M059J (cell line): ENCODE measurements around the gene DHX32. TPM values are rescaled to one million over a fixed set of nuclear protein-coding genes. Genes with fewer than 3 reads are reported as not detected.
"Not testable (repeated sequence)": the region's sequence is repeated elsewhere in the genome, so short reads cannot be mapped to it uniquely, and the experiment has no call there.

Source experiments
- DNase-seq: peaks from one replicate; pipeline ENCODE4 v3.0.0-alpha.2; 2012; ENCODE audit warnings: low read depth
- total RNA-seq: library from RNA; depleted of rRNA; stranded (reverse); fragments of >200 nt; shearing (Covaris generic); gene quantifications from 2 replicates; pipeline ENCODE4 v1.2.3, GENCODE V29; 2014

The DHX32 gene
- total RNA-seq, 1 experiment from 2014 or later: 60.0 TPM

DNA sequence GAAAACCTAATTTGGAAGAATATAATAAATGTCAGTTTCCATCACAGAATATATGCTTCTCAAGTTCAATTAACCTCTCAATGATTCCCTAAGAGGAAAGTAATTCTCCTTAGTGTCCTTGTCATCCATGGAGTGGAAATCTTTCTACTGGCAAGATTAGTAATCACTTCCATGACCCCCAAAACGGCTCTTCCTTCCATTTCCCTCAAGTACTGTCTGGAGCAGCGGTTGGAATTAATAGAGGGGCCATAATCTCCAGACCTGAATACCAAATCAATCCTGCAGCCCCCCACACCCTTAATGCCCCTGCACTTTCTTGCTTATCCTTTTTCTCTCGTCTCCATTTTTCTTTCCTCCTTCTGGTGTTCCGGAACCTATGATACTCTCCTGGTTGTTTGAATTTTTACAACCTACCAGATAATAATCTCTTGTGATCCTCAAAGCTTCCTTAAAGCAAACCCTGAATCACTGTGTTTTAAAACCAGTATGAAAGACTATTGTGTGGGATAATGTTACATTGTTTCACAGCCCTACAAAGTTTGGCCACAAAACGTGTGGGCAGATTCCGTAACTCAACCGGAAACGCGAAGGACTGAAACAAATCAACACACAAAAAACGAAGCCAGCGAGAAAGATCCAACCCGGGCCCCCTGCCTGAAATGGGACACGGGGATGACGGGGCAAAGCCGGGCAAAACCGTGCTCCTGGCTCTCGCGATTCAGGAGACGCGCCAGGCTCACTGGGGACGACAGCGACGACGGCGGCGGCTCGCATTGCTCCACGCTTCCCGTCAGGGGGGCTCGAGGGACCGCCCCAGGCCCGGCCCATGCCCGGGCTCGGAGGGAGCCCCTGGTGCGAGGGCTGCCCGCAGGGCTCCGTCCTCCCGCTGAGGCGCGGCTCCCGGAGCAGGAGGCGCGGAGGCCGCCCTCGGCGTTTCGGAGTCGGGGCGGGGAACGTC lies 14.3 kb upstream of the DHX32 start:
- peak; percentile 84 for DNase-seq

DNA sequence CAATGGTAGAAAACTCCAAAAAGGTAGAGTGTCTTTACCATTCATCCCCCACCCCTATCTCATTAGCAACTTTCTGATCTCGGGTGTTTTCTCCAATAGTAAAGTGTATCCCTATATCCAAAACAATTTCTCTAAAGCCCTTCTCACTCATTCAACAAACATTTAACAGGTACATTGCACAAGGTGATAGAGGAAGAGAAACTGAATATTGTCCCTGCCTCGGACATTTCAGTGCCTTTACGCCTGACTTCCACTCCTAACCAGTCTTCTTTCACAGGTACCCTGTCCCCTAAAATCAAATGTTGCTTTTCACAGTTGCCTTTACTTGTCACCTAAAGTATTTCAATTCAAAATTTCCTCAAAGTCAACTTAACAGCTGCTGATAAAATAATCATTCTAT lies 13.1 kb upstream of the DHX32 start:
- DNase-seq: not testable (repeated sequence)

DNA sequence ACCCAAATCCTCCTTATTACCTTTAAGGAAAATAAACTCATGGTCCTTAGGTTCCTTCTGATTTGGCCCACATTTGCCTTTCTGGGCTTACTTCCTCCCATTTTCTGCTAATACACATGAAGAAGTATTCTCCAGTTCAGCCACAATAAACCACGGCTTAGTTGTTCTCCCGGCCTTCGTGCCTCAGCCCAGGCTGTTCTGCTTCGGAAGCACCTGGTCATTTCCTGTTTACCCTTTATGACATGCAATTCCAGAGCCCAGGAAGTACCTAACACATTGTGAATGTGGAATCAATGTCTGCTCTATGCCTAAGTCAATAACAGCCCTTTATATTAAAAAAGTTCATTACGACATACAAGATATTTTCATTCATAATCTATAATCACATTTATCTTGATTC lies 11.3 kb upstream of the DHX32 start:
- DNase-seq: peak; percentile 69

GRCh38 chr10:125889441-125889840 lies 8.3 kb upstream of the DHX32 start:
- DNase-seq: not testable (repeated sequence)

DNA sequence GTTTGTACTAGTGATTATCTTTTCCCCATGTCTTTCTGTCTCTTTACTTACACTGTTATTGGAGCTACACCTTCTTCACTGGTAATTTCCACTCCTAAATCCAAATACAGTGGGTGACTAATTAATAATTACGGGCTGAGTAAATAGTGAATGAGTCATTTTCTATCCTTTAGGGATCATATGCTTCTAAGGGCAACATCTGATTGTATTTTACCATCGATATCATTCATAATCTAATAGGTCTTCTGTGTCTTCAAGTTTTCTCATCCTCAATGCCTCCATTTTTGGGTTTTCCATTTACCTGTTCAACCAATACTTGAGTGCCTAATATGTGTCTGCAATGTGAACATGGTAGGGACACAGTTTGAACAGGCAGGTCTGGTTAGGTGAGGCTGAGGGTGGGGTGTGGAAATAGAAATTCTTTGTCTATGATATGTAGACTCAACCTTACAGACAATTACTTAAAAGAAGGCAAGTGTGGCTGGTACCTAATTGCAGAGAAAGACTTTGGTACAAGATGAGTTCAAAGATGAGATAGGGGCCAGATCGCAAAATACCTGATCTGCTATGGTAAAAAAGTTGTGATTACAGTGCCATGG lies 5.9 kb upstream of the DHX32 start:
- peak; percentile 31 for DNase-seq

- DNase-seq: peak; percentile 15
Measured at GRCh38 chr10:125883211-125883610, 2.1 kb upstream of the DHX32 start.

- no peak for DNase-seq
Measured at GRCh38 chr10:125882596-125882995, 1.5 kb upstream of the DHX32 start.

DNA sequence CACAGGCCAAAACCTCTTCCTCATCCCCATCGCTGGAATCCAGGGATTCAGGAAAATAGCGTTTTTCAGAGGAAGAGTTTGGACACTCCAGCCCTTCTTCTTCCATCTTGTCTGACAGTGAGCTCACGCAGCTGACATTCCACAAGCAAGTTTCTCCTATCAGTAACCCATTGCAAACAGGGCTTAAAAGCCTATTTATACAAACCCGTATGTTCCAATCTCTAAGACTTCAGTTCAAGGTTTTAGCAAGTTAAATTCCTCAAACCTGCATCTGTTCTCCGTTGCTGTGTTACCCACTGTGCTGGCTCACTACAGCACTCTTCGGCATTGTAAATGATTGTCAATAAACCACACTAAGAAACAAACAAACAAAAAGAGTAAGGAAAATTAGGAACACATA lies 373 bp downstream of the DHX32 start:
- DNase-seq: no peak

- DNase-seq: peak; percentile 95
Measured at GRCh38 chr10:125878957-125879835, 1.9 kb downstream of the DHX32 start.

DNA sequence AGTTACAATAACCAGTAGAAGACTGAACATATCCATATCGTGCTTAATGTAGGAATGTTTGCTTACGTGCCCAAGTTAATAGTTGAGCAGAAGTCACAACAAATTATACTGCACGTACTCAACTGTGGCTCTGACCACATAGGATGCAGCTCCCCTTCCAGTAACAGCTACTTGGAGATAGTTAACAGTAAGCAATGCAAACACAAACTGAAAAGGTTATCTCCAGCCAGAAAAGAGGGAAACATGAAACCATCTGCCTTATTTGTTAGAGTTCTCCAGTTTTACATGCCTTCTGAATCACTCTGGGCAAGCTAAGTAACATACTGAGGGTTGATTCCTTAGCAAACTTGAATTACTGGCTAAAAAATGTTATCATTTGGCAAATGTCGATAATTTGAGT lies 9.8 kb downstream of the DHX32 start:
- peak; percentile 12 for DNase-seq

DNA sequence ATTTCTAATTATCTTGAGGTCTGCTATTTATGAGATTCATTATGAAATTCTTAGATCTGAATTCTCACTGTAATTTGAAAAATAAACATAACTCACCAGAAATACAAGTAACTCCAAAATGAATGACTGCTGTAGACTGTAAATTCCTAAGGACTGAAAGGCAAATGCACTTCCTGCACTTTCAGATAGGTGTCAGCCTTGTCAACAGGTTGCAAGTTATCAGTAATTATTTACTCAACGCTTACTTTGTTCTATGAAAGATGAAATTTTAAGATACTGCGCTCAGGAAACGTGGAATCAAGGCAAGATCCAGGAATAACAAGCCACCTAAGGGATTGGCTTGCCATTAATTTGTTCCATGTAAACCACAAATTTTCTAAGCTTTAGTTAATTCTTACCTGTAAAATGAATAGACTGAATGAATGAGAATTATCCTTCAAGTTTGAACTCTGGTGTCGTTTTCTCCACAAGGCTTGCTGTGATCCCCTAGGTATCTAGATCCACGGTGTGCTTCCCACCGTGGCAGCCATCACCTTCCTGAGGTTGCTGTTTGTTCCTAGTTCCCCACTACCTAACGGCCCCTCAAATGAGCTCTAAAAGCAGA lies 12.6 kb downstream of the DHX32 start:
- DNase-seq: peak; percentile 50

DNA sequence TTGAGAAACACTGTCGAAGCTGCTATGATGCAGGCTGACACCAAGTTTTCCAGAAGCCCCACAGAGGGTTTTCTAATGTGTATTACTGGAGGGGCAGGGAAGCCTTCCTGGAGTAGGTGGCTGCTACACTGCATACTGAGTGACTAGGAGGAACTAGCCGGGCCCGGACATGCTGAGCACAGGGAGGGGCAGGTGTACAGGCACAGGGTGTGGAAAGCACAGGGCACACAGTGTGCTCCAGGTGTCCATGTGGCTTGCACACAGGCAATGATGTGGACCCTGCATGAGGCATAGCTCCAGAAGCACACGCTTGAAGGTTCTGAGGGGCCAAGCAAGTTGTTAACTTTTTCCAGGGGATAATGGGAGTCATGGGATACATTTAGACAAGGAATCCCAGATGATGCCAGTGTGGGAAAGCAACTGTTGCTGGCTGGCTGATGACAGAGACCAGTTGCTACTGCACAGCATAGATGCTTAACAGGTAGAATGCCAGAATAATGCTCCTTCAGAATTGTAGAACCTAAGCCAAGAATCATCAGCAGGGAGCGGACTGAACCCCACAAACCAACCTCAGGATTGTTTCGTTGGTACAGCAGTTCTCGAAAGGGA lies 14.6 kb downstream of the DHX32 start:
- DNase-seq: no peak

GRCh38 chr10:125865120-125865519 lies 16.0 kb downstream of the DHX32 start:
- no peak for DNase-seq

- no peak for DNase-seq
Measured at GRCh38 chr10:125859128-125859817, 21.8 kb downstream of the DHX32 start.

GRCh38 chr10:125857185-125857760 lies 23.8 kb downstream of the DHX32 start:
- peak; percentile 17 for DNase-seq

DNA sequence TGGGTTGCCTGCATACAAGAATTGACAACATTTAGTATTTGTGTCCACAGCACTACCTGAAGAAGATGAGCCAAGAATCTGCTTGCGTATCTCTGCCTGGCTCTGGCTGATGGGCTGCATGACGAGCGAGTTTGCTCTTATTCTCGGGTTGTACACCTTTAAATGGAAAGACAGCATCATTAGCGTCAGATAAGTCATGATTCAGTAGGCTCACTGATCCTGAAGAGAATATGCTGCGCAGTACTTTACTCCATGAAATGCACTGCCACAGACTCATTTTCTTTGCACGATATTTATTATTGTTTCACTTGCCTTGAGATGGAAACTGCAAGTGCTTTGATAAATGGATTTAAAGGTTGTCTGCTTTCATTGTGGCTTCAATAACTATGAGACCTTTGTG lies 28.6 kb downstream of the DHX32 start:
- no peak for DNase-seq

DNA sequence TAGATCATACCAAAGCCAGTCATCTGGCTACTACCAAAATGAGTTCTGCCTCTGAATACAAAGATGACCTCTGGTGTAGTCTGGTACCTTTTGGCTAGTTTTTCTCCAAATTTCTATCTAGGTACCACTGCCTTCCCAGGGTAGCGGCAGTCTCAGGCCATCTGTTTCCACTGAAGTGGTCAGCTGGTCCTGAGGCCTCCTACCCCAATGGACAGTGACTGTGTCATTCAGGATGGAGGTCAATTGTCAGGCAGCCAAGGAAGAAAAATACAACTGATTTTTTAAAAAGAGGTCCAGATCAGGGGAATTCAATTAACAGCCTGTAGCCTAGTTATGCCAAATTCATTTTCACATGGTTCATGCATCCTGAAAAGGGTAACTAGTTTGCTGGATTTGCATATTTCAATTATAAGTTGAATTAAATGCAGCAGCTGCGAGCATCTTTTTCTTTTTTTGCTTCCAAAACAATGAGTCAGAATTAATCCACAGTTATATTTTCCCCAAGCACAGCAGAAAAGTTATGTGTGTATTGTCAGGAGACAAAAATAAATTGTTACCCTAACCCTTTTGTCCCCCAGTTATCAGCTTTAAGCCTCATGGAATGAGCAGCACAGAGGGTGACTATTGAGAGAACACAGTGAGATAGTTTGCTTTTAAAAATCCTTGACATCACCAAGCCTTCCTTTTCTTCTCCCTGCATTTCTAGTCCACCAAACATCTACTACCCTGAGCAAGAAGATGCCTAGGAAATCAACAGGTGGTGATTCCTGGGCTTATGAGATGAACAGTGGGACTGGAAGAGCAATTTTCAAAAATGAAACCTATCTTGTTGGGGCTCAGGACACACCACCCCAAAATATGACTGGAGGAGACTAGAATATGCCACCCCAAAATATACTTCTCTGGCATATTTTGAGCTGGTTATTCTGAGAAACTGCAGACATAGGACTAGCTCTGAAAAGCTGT lies 30.0 kb downstream of the DHX32 start:
- DNase-seq: no peak

DNA sequence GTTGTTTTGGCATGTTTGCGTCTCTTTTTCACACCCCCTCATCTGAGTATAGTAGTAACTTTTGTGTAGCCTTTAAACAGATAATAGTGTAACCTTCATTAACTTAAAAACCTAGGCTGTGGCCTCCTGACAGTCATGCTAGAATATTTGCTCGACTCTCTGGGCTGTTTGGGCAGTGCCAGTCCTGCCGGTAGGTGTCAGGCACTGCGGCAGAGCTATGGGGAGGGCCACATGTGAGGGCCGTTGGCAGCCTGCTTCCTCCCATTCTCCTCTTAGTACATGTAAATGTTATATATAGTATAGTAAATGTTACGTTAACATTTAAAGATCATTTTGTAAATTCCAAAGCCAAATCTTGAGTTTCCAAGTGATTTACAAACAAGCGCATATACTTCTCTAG lies 31.6 kb downstream of the DHX32 start:
- DNase-seq: no peak

GRCh38 chr10:125848857-125849256 lies 32.2 kb downstream of the DHX32 start:
- DNase-seq: no peak
